Measurements from ENCODE around the gene PLEKHH1. TPM values are rescaled to one million over a fixed set of nuclear protein-coding genes. Genes with fewer than 3 reads are reported as not detected.

Gene PLEKHH1
- polyA plus RNA-seq, 3 donors, result 37.5 to 44.3 (median 40.1) TPM

DNA sequence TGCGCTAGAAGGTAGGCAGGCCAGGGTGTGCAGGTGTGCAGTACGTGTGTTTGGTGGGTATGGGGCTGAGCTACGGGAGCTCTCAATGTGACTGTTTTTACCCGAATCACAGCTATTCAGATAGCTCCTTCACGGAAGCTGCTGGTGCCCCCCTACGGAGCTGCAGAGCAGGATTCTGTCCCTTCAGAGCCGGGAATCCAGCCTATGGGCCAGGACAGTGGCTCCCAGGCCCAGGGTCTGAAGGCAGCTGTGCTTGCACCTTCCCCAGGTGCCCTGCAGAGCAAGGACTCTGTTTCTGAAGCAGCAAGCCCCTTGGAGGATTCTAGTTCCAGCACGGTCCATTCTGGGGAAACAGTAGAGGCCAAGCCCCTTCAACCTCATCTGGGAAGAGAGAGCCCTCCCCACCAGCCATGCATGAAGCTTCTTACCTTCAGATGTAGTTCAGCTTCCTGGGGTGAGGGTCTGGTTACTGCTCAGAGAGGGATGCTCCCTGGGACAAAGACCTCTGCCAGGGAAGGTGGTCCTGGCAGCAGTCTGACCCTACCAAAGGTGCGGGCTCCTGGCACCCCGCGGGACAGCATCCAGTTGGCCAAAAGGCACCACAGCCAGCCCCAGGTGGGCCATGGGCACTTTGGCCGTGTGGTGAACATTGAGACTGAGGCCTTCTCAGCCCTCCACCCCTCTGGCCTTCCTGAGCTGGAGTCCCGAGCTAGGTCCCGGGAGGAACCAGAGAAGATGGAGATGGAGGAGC, 29.1 kb downstream of the PLEKHH1 start:
- no peak for DNase-seq (ENCODE audit: low read depth in 3 of 3, low spot score in 2 of 3)

DNA sequence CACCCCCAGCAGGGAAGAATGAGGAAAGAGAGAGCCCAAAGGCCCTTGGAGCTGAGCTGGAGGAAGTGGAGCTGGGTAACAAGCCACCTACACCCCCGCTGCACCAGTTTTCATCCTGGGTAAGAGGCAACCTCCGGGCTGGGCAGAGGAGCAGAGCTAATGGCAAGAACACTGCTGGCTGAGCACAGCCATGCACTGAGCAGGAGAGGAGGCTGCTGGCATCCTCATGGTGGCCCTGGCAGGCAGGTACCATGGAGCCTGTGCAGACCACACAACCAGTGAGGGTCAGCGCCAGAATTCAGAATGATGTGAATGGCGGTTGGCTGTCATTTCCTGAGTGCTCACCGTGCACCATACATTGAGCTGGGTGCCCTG, 29.7 kb downstream of the PLEKHH1 start:
- DNase-seq (ENCODE audit: low read depth in 3 of 3, low spot score in 2 of 3), result no peak

DNA sequence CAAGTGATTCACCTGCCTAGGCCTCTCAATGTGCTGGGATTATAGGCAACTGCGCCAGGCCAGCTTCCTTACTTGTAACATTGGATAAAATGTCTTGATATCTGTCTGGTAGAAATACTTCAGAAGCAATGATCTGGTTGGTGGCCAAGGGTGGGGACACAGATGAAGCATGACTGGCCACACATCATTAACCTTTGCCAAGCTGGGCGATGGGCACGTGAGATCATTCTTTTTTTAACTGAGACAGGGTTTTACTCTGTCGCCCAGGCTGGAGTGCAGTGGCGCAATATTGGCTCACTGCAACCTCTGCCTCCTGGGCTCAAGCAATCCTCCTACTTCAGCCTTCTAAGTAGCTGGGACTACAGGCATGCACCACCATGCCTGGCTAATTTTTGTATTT, 31.1 kb downstream of the PLEKHH1 start:
- DNase-seq (ENCODE audit: low read depth in 3 of 3, low spot score in 2 of 3), result no peak

DNA sequence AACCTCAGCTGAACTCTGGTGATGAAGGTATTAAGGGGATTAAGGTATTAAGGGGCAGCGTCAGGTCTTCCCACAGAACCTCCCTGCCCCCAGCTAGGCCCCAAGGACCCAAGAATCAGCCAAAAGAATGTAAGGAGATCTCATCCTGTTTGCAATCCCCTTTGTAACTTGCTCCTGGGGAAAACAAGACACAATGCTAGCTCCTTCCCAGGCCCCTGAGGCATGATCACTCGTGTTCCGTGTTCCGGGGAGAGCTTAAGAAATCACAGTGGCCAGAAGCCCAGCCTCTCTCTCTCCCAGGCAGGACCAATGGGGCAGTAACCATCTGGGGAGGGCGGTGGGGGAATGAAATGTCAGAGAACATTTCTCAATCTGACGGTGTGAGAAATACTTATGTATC, 33.8 kb downstream of the PLEKHH1 start:
- DNase-seq (ENCODE audit: low read depth in 3 of 3, low spot score in 2 of 3), result no peak

DNA sequence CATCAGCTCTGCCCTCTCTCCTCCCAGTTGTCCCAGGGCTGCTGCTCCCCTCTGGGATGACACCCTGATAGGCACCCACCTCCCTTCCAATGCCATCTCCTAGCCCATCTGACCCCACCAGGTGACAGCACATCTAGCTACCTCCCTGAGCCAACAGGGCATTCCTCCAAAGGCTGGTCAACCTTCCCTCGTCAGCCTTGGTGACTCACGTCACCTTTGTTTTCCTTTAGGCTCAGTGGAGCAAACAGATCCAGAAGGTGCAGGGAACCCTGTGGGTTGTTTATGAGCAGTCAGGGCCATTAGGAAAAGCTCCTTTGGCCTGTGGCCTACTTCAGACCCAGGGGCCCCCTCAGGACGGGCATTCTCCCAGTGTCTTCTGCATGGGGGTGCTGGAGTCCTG, 34.6 kb downstream of the PLEKHH1 start:
- no peak for DNase-seq (ENCODE audit: low read depth in 3 of 3, low spot score in 2 of 3)

DNA sequence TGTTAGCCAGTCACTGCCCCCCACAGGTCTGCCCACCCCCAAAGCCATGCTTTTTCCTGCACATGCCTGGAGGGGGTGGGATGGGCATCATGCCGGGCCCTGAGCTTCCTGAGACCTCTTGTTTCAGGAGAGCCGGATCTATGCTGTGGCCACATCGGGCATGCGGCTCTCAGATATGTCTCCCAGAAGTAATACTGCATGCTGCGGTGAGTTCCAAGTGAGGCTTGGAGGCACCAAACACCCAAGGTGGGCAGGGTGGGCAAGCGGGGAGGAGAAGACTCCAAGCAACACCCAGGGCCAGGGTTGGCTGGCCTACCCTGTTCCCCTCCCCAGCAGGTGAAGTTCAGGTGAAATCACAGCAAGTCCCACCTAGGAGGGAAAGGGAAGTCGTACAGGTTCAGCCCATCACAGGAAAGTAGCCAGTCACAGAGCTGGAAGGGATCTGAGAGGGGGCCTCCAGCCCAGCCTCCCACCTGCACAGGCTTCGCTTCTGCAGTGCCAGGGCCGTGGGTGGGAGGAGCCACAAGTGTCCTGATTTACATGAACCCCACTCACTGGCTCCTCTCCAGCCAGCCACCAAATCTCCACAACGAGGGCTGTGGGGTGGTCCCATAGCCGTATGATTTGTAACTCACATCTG, 36.0 kb downstream of the PLEKHH1 start:
- DNase-seq (ENCODE audit: low read depth in 3 of 3, low spot score in 2 of 3), result no peak

DNA sequence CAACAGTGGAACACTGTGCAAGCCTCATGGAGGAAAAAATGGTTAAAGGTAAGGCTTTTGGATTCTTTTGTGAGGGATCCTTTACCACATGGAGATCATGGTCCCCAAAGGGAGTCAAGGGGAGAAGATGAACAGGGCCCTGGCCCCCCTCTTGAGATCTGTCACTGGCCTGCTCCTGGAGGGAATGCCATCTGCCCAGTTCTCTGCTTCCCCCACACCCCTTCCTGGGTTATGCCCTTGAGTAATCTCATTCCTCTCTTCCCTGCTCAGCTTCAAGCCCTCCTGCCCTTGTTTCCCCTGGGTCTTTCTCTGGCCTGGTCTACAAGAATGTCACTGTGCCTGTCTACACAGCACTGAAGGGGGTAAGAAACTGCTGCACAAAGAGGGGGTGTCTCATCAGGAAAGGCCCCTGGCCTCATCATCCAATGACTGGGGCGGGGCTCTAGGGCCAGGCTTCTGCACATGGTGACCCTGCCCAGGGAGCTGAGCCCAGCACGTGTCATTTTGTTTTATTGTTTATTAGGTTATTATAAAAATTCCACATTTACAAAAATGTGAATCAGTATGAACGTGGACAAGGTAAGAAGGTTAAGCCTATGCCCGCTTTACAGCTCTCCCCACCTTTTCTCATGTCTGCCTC, 36.7 kb downstream of the PLEKHH1 start:
- no peak for DNase-seq (ENCODE audit: low read depth in 3 of 3, low spot score in 2 of 3)

DNA sequence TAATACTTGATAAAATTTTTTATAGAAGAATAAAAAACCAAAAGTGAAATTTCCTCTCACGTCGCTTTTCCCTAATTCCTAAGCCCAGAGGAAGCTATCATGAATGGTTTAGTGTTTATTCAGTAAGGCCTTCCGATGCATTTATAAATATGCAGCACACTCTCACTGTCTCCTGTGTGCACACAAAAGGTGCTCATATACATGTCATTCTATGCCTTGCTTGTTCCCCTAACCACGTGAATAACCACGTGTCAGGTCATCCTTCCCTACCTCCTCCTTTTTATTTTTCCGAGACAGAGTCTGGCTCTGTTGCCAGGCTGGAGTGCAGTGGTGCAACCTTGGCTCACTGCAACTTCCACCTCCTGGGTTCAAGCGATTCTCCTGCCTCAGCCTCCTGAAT, 37.4 kb downstream of the PLEKHH1 start:
- no peak for DNase-seq (ENCODE audit: low read depth in 3 of 3, low spot score in 2 of 3)

DNA sequence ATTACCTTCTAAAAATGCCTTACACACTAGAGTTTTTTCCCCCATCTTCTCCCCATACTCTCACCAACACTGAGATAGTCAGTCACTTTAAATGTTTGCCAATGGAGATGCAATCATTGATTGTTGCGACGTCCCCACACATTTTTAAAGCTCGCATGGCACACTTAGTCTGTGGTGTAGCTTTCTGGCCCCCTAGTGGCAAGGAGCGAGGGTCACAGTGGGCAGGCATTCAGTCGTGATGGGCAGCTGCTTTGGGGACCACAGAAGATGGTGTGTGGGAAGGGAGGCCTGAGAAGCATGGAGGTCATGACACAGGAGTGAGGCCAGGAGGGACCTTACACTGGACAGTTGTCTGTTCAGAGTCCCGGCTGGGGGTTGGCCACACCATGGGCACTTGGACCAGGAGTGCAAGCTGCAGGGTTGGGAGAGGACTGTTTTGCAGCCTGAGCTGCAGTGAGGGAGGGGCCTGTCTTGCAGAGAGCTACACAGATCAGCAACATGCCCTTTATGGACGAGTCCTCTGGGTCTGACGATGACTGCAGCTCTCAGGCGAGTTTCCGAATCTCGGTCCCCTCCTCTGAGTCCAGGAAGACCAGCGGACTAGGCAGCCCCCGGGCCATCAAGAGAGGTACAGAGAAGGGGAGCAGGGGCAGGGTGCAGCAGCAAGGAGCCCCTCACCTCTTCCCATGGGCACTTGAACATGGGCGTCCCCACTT, 38.3 kb downstream of the PLEKHH1 start:
- DNase-seq (ENCODE audit: low read depth in 3 of 3, low spot score in 2 of 3), result peak in 2 of 3 donors; percentile 31 to 37

DNA sequence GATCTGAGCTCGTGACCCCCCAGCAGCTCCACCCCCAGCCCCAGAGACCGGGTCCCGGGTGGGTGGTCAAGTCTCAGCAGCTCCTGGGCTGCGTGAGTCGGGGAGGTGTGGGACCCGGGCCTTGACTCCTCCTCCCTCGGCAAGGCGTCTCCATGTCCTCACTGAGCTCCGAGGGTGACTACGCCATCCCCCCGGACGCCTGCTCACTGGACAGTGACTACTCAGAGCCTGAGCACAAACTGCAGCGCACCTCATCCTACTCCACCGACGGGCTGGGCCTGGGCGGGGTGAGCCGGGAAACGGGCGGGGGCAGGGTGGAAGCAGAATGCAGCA, 38.9 kb downstream of the PLEKHH1 start:
- no peak for DNase-seq (ENCODE audit: low read depth in 3 of 3, low spot score in 2 of 3)

DNA sequence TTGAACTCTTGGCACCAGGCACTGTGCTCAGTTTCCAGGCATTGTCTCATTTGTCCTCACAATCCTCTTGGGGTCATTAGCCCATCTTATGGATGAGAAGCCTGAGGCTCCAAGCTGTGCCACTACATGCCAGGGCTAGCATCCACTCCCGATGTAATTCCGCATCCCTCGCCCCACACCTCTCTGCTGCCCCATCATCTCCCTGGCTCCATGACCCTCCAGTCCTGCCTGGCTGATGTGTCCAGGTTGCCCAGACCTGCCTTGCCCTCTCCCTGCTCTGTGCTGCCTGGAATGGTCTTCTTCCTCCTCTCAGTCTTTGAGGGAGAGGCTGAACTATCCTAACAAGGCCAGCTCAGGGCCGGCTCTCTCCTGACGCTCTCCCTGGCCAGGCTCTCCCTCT, 39.5 kb downstream of the PLEKHH1 start:
- no peak for DNase-seq (ENCODE audit: low read depth in 3 of 3, low spot score in 2 of 3)

DNA sequence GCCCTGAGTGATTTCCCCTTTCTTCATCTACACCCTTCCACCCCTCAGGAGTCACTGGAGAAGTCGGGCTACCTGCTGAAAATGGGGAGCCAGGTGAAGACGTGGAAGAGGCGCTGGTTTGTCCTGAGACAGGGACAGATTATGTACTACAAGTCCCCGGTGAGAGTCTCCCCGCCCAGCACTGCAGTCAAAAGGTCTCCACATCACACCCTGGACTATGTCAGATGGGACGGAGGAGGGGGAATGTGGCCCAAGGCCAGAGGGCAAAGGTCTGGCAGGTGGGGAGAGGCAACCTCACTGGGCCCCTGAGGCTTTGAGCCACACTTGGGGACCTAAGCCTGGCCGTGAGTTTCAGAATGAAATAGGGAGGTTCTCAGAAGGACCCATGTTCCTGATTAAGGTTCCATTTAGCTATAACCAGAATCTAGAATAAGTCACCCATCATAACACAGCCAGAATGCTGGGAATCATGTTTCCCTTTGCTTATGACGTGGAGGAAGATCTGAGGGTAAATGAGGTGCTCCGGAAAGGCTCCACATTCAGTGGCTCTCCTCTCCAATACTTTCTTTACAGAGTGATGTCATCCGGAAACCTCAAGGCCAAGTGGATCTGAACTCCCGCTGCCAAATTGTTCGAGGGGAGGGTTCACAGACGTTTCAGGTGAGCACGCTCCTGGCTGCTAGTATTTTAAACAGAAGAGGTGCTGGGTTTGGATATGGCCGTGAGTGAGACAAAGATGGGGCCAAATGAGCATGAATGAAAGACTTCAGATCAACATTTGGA, 40.3 kb downstream of the PLEKHH1 start:
- DNase-seq (ENCODE audit: low read depth in 3 of 3, low spot score in 2 of 3), result no peak

DNA sequence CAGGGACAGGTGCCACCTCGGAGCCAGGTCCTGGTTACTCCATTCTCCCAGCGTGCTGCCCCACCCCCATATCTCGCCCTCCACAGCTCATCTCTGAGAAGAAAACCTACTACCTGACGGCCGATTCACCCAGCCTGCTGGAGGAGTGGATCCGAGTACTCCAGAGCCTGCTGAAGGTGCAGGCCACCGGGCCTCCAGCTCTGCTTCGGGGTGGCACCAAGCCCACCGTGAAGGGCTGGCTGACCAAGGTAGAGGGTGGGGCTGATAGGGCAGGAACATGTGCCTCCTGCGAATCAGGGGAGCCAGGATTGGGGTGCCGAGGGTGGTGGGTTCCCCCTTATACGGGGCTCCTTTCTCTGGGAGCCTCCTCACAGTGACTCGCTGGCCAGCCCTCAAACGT, 41.1 kb downstream of the PLEKHH1 start:
- no peak for DNase-seq (ENCODE audit: low read depth in 3 of 3, low spot score in 2 of 3)

DNA sequence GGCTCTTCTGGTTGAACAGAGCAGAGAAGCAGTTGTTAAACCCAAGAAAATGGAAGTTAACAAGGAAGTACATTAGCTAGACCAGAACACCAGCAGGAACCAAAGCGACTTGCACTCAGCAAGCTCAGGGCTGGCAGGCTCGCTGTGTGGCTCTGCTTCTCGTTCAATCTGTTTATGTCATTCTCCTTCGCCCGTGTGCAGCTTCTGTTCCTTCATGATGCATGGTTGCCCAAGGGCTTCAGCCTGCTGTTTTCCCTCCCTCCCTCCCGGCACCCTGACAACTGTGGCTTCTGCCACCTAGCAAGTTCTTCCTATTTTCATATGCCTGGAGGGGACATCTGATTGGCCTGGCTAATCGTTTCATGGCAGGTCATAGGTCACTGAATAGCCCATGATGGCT, 41.7 kb downstream of the PLEKHH1 start:
- no peak for DNase-seq (ENCODE audit: low read depth in 3 of 3, low spot score in 2 of 3)

DNA sequence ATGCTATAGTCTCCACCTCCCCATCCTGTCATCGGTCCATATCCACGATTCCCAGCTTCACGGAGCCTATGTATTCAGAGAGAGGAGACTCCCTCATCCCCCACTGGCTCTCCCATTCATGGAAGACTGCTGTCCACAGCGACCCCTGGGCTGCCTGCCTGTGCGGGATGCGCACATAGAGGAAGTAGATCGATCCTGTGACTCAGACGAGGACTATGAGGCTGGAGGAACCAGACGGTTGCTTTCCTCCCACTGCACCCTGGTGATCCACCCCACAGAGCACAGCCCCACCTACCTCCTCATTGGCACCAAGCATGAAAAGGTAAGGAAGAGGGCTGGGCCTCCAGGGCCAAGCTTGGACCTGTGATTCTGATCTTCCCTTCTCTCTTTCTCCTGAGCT, 42.6 kb downstream of the PLEKHH1 start:
- DNase-seq (ENCODE audit: low read depth in 3 of 3, low spot score in 2 of 3), result no peak

DNA sequence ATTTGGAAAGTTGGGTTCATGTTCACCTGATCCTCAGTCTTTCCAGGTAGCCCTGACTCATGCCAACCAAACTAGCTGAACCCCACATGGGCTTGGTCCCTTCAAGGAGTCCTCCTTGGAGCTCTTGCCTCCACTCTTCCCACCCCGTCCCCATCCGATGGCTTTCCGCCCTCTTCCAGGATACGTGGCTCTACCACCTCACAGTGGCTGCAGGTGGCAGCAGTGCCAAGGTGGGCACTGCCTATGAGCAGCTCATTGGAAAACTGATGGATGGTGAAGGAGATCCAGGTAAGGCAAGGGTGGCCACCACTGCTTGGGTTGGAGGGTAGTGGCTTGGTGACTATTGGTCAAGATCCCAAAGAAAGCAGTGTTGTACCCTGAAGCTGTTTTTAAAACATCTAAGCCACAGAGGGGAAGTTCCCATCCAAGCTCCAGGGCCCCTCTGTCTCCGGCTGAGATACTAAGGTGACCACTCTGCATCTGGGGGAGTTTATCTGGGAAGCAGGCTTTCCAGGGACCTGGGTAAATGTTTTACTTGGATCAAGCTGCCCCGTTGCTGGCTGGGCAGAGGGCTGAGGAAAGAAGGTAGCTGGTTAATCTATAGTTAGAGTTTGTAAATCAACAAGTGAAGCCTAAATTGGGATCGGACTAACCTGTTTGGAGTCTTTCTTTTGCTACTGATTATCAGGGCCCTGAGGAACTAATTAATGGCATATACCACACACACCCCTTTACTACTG, 43.3 kb downstream of the PLEKHH1 start:
- no peak for DNase-seq (ENCODE audit: low read depth in 3 of 3, low spot score in 2 of 3)

DNA sequence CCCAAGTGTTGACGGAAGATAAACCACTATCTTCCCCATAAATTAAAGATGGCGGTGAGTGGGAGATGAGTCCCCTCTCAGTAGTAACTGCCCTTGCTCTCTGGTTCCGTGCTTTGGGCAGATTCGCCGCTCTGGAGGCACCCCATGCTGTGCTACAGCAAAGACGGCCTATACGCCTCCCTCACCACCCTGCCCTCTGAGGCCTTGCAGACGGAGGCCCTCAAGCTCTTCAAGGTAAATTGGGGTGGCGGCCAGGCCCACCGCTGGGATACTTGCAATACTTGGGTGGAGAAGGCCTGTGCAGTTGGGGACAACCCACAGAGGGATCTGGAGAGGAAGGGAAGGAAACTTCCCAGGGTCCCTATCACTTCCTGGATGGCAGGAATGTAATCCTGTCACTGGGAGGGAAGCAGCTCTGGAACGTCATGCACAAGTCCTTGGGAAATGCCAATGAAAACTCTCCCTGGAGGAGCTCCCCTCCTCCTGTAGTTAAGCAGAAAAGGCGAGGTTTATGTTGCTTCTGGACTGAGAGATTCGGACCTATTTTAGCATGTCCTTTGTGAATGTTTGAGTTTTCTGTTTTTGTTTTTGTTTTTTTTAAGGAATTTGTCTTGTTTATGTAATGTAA, 44.2 kb downstream of the PLEKHH1 start:
- no peak for DNase-seq (ENCODE audit: low read depth in 3 of 3, low spot score in 2 of 3)

DNA sequence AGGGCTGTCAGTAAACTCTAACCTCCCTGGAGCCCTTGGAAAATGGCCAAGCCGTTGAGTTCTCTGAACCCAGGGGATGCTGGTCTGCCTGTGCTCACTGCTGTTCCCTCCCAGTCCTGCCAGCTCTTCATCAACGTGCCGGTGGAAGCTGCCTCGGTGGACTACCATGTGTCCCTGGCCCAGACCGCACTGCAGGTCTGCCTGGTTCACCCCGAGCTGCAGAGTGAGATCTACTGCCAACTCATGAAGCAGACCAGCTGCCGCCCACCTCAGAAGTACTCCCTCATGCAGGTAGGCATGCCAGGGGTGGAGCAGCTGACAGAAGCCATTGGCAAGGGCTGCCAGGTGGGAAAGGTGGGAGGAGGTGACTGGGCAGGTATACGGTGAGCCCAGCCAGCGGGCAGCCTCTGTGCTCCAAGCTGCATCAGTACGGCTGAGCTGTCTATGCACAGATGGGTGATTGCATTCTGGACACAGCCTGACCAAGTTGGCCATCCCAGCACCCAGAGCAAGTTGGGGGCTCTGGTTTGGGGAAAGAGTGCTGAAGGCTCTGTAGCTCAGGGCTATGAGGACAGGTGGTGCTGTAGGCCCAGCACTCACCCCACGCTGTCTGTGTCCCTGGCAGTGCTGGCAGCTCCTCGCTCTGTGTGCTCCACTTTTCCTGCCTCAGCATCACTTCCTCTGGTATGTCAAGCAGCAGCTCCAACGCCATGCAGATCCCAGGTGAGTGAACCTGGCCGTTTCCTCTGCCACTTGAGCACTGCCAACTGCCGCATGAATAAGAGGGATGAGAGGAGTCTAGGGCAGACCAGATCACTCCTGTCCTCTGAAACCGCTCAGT, 45.0 kb downstream of the PLEKHH1 start:
- no peak for DNase-seq (ENCODE audit: low read depth in 3 of 3, low spot score in 2 of 3)

DNA sequence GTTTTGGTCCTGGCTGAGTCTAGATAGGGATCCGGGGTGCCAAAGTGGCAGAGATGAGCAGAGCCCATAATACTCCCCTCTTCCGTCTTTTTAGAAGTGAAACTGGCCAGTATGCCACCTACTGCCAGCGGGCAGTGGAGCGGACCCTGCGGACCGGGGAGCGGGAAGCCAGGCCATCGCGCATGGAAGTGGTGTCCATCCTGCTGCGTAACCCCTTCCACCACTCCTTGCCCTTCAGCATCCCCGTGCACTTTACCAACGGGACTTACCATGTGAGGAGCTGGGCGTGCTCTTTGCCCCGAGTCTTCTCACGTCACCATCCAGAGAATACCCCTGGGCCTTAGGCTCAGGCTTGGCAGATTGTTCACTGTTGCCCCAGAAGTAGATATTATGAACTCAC, 46.0 kb downstream of the PLEKHH1 start:
- no peak for DNase-seq (ENCODE audit: low read depth in 3 of 3, low spot score in 2 of 3)
